Endodermal cell (in vitro differentiated cells): ENCODE measurements around the gene TTC7B. TPM values are rescaled to one million over a fixed set of nuclear protein-coding genes. Genes with fewer than 3 reads are reported as not detected.

Experiments used
- DNase-seq: peaks from one replicate; pipeline ENCODE4 v3.0.0-alpha.2; 2017
- H3K27ac ChIP-seq: 2 replicates; pipeline ENCODE4 v1.5.1; 2013; ENCODE audit warnings: mild to moderate bottlenecking, low read depth, low read length, moderate library complexity
- H3K27me3 ChIP-seq: 2 replicates; pipeline ENCODE4 v1.6.1; 2013; ENCODE audit warnings: mild to moderate bottlenecking, low read length, moderate library complexity; ENCODE audit not compliant: insufficient read depth, control insufficient read depth, poor library complexity, severe bottlenecking
- H3K36me3 ChIP-seq: 2 replicates; pipeline ENCODE4 v1.7.0; 2013; ENCODE audit warnings: mild to moderate bottlenecking, low read length, moderate library complexity; ENCODE audit not compliant: control insufficient read depth, insufficient read depth
- H3K4me1 ChIP-seq: one replicate; pipeline ENCODE4 v1.7.0; 2013; ENCODE audit warnings: low read length; ENCODE audit not compliant: control insufficient read depth, insufficient read depth
- H3K4me3 ChIP-seq: 2 replicates; pipeline ENCODE4 v1.5.1; 2013; ENCODE audit warnings: mild to moderate bottlenecking, low read length, moderate library complexity
- H3K9ac ChIP-seq: 2 replicates; pipeline ENCODE4 v1.6.1; 2013; ENCODE audit warnings: mild to moderate bottlenecking, low read length, moderate library complexity; ENCODE audit not compliant: poor library complexity, severe bottlenecking; ENCODE audit errors: extremely low read depth
- H3K9me3 ChIP-seq: 2 replicates; pipeline ENCODE4 v1.6.1; 2013; ENCODE audit warnings: mild to moderate bottlenecking, low read length, moderate library complexity; ENCODE audit not compliant: control insufficient read depth
- H3K27ac Mint-ChIP-seq: 2 replicates; pipeline ENCODE4 v1.8.0; 2020; ENCODE audit warnings: mixed read lengths
- H3K27me3 Mint-ChIP-seq: 2 replicates; pipeline ENCODE4 v1.8.0; 2021; ENCODE audit warnings: mild to moderate bottlenecking, mixed read lengths; ENCODE audit not compliant: insufficient read depth
- H3K36me3 Mint-ChIP-seq: 2 replicates; pipeline ENCODE4 v1.8.0; 2020; ENCODE audit warnings: low read depth, mixed read lengths
- H3K4me1 Mint-ChIP-seq: 2 replicates; pipeline ENCODE4 v1.8.0; 2020; ENCODE audit warnings: mixed read lengths
- H3K4me3 Mint-ChIP-seq: 2 replicates; pipeline ENCODE4 v1.8.0; 2020; ENCODE audit warnings: mild to moderate bottlenecking, moderate library complexity, mixed read lengths
- H3K9me3 Mint-ChIP-seq: 2 replicates; pipeline ENCODE4 v1.8.0; 2020; ENCODE audit warnings: mild to moderate bottlenecking, mixed read lengths
- CTCF ChIP-seq: fragments of 200-600 bp; sonication (generic); conservative IDR thresholded peaks from 2 replicates; pipeline ENCODE4 v1.5.0; 2021; ENCODE audit warnings: antibody characterized with exemption, mild to moderate bottlenecking
- WGBS, 2 experiments: methylation state at CpG; one replicate each; pipeline versions ENCODE4 v1.1.5 to v1.1.7; 2013; ENCODE audit warnings: missing lambda C conversion rate in 2 of 2, mixed read lengths in 1 of 2; ENCODE audit not compliant: insufficient coverage in 1 of 2, insufficient read length in 1 of 2; 5-methylcytosine and 5-hydroxymethylcytosine counted together
- total RNA-seq, 2 donors: library from RNA; stranded (reverse); fragmentation: NEBNext Ultra II Directional in 1 of 2; extraction: Animal tissue kit (Norgen Biotek cat#: 25700) in 1 of 2; gene quantifications; 2 replicates in 1 of 2; 3 replicates in 1 of 2; pipeline ENCODE4 v1.2.1, GENCODE V29; 2021

The TTC7B gene
- total RNA-seq, 2 donors from 2014 or later: 51.3 to 62.6 TPM

- no peaks in the 10 kb centered on the region for H3K36me3 ChIP-seq
- no peak overlapping the region for H3K27ac Mint-ChIP-seq
- no peaks in the 10 kb centered on the region for H3K9me3 ChIP-seq
Observed at GRCh38 chr14:90613453-90613852, 202.8 kb downstream of the TTC7B start.

GRCh38 chr14:90612801-90613200 is 203.4 kb downstream of the TTC7B start:
- no peaks in the 10 kb centered on the region for H3K36me3 Mint-ChIP-seq
- peaks cover 30% of the 10 kb centered on the region for H3K4me1 ChIP-seq
- H3K27me3 ChIP-seq: no peaks in the 10 kb centered on the region
- H3K9me3 Mint-ChIP-seq: no peaks in the 10 kb centered on the region
- TF ChIP-seq CTCF: no peak
- no peaks in the 10 kb centered on the region for H3K36me3 ChIP-seq
- H3K4me1 Mint-ChIP-seq: peaks cover 46% of the 10 kb centered on the region
- H3K4me3 ChIP-seq: no peak overlapping the region
- H3K9me3 ChIP-seq: no peaks in the 10 kb centered on the region
- H3K4me3 Mint-ChIP-seq: no peak overlapping the region
- no peak for DNase-seq
- no peak overlapping the region for H3K9ac ChIP-seq
- WGBS, 2 experiments: 90% methylated on average over 3 of the region's 3 CpGs
- H3K27ac Mint-ChIP-seq: no peak overlapping the region
- no peak overlapping the region for H3K27ac ChIP-seq
- H3K27me3 Mint-ChIP-seq: no peaks in the 10 kb centered on the region

More at GRCh38 chr14:90613453-90613852, 202.8 kb downstream of the TTC7B start:
- peaks cover 30% of the 10 kb centered on the region for H3K4me1 ChIP-seq
- H3K4me3 ChIP-seq: no peak overlapping the region
- H3K27ac ChIP-seq: no peak overlapping the region
- H3K27me3 ChIP-seq: no peaks in the 10 kb centered on the region
- no peaks in the 10 kb centered on the region for H3K36me3 Mint-ChIP-seq
- WGBS, 2 experiments: 90% methylated on average over 2 to 3 of the region's 3 CpGs
- no peaks in the 10 kb centered on the region for H3K27me3 Mint-ChIP-seq
- H3K9me3 Mint-ChIP-seq: no peaks in the 10 kb centered on the region
- H3K4me1 Mint-ChIP-seq: peaks cover 44% of the 10 kb centered on the region
- no peak for DNase-seq
- no peak overlapping the region for H3K4me3 Mint-ChIP-seq
- no peak overlapping the region for H3K9ac ChIP-seq
- no peak for TF ChIP-seq CTCF

GRCh38 chr14:90611936-90612335 is 204.3 kb downstream of the TTC7B start:
- H3K27ac ChIP-seq: no peak overlapping the region
- H3K27me3 ChIP-seq: no peaks in the 10 kb centered on the region
- Mint-ChIP-seq H3K4me3 (no peak overlapping the region), H3K27ac (no peak overlapping the region), H3K36me3 (no peaks in the 10 kb centered on the region), H3K27me3 (no peaks in the 10 kb centered on the region), H3K9me3 (no peaks in the 10 kb centered on the region), H3K4me1 (peaks cover 46% of the 10 kb centered on the region)
- TF ChIP-seq CTCF: no peak
- H3K9me3 ChIP-seq: no peaks in the 10 kb centered on the region
- no peaks in the 10 kb centered on the region for H3K36me3 ChIP-seq
- no peak for DNase-seq
- no peak overlapping the region for H3K9ac ChIP-seq
- peaks cover 30% of the 10 kb centered on the region for H3K4me1 ChIP-seq
- 93 to 100% methylated on average over 2 to 3 of the region's 3 CpGs for WGBS, 2 experiments
- no peak overlapping the region for H3K4me3 ChIP-seq
